Activated naive CD8-positive, alpha-beta T cell treated with anti-CD3 and anti-CD28 coated beads, Interleukin-2, amount 50 U/mL, for 16 hours (primary cell): ENCODE results near the gene GNAQ.

Source experiments
- DNase-seq: peaks from one replicate; pipeline ENCODE4 v3.0.0-alpha.2; 2020; ENCODE audit warnings: low read depth, low spot score

GNAQ gene

GRCh38 chr9:77844415-77844814 lies 187.2 kb downstream of the GNAQ start:
- no peak for DNase-seq

DNA sequence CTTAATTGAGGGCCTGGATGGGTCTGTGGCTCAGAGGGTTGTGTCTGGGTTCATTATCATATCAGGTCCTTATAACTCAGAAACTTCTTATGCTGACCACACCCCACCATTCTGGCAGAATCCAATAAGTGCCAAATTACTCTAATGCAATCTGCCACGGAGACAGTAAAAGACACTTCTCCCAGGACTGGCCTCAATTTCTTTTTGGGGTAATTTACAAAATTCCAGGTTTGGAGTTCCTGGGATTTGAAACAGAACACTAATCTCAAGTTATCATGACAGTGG lies 187.8 kb downstream of the GNAQ start:
- DNase-seq: no peak

DNA sequence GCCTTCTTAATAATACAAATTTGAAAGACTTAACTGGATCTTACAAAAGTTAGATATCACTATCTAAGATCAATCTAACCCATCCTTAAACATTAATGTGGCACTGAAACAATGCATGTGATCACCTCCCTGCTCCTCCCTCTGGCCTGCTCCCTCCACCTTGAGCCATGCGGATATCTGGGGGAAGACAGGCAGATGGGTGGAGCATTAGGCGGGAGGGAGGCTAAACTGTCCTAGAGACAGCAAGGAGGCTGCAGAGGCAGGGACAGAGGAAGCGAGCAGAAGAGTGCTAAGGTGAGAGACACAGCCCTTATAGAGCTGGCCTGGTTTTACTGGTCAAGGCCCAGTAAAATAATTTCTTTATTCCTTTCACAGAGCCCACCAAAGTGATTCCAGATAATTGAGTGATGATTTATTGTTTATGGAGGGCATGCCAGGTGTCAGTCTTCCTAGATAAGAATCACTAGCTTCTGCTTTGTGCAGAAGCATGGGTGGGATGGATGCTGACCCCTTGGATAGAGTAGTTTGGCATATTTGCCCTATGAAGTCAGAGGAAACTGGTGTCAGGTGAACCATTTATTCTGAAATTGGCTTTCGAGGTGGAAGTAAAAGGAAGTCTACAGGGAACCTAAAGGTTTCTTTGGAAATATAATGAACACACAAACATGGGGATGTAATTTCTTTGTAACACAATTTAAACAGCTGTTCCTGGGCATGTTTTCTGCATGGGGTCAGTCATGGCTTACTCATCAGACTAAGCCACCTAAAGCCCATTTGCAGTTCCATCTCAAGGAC lies 188.3 kb downstream of the GNAQ start:
- DNase-seq: no peak

- no peak for DNase-seq
Observed at GRCh38 chr9:77841739-77842386, 189.7 kb downstream of the GNAQ start.

DNA sequence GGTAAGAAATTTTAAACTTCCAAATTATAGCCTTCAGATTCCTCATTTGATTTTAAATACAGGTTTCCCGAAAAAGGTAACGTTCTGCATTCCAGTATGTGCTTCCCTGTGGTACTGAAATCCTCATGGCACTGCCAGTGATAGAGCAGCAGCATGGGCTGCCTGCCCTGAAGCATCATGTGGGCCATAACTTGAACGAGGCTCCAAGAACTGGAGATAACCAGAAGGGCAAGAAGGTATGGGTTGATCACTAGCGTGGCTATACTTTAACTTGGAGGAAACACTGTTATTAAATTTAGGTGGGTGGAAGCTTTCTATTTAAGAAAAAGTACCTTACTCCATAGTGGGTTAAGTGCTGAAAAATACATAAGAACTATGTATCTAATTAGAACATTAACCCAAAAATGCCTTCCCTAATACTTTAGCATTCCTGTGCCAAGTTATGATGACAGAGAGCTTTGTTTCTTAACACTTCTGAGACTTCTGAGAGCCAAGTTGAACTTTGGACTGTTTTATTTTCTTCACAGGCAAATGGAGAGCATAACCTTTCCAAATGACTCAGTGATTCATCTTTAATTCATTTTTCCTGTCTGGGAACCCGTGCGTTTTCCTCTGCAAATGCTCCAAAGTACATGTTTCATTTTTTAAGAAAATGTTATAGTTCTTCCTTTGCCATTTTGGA lies 192.0 kb downstream of the GNAQ start:
- no peak for DNase-seq

DNA sequence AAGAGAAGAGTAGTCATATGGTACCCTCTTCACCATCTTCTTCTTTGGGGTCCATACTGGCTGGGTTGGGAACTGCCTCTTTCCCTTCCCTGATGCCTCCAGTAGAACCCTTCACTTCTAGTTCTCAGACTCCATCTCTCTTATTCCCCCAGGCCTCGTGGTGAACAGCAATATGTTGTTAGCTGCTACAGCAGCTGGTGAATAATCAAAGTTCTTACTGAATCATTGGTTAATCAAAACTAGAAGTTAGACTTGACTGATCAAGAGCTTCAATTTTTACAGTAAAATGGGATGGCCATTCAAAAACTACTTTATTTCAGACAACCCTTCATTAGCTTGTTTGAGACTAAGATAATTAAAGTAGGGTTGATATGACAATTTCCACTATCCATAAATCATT lies 192.6 kb downstream of the GNAQ start:
- no peak for DNase-seq

DNA sequence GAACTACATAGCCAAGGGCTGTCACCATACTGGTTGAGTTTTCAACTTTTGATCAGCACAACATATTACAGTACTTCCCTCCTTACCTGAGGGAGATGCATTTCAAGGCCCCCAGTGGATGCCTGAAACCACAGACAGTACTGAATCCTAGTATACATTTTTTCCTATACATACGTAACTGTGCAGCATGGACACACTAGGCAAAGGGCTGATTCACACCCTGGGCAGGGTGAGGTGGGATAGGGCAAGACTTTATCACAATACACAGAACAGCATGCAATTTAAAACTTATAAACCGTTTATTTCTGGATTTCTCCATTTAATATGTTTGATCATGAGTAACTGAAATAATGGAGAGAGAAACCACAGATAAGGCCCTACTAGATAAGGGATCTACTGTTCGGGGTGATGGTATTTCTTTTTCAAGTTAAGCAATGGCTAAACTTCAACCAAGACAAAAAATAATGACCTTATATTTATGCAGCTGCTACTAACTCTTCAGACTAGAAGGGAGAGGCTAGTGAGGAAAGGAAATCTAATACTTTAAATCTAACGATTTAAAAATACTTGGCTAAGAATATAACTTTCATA lies 196.6 kb downstream of the GNAQ start:
- DNase-seq: no peak

- no peak for DNase-seq
Observed at GRCh38 chr9:77833561-77834429, 197.8 kb downstream of the GNAQ start.

DNA sequence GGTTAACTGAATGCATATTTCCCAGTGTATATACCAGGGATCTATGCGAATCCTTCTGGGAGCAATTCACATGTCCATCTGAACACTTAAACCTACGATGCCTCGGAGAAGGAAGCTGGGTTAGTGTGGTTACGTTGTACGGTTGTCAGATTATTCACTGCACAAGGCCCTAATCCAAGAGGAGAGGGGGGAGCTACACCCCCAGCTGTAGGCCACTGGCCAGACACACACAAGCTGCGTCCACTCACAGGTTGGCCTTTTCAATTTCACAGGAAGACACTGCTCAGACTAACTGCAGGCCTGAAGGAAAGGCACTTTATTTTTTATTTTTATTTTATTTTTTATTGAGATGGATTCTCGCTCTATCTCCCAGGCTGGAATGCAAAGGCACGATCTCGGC lies 199.0 kb downstream of the GNAQ start:
- no peak for DNase-seq

- no peak for DNase-seq
Observed at GRCh38 chr9:77831781-77832180, 199.8 kb downstream of the GNAQ start.

DNA sequence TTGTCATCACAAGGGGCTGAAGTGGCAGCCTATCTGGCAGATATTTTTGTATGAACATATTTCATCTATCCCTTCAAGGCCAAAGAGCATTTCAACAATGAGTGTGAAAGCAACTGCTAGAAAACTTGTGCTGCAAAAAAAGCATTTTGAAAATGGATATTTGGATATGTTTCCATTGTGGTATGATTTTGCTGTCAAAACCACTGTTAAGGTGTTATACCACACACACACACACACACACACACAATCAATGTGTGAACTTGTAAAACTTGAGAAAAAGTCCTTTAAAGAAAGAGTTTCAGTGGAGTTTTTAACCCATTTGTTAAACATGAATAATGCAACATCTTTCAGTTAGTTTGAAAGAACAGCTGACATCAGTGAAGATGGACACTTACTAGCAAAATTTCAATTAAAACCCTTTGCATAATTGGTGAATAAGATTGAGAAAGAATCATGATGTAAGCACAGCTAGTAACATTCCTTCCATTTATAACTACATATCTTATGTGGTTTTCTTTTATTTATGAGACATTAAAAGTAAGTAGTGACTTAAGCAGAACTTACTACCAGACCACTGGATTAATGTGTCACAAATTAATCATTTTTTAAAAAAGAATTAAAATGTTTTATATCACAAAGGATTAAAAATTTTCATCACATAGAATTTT lies 200.9 kb downstream of the GNAQ start:
- DNase-seq: no peak

GRCh38 chr9:77829420-77829819 lies 202.2 kb downstream of the GNAQ start:
- DNase-seq: no peak

DNA sequence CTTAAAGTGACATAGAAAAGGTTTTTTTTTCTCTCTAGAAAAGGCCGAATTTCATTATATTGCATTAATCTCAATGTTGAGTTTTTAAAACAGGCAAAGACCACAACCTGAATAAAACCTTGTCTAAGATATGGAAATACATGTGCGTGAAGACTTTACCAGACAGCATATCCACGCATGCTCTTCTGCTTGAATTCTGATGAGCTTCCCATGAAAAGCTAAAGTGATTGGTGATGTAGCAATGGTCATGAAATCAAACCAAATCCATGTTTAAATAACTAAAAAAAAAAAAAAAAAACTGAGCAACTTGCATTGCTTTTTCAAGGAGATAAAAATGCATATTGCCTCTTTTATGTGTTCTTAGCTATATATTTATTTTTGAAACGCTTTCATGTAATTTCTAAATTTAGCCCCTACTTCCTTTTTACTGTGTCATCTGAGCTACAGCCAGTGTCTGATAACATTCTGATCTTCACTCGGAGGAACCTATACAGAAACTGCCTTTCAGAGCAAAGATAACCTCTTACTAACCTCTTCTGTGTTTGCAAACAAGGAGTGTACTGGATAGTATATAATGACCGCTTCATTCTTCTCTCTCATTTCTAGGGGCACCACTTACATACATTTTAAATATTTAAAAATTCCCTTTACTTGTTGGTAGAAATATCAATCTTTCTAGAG lies 204.4 kb downstream of the GNAQ start:
- DNase-seq: no peak

DNA sequence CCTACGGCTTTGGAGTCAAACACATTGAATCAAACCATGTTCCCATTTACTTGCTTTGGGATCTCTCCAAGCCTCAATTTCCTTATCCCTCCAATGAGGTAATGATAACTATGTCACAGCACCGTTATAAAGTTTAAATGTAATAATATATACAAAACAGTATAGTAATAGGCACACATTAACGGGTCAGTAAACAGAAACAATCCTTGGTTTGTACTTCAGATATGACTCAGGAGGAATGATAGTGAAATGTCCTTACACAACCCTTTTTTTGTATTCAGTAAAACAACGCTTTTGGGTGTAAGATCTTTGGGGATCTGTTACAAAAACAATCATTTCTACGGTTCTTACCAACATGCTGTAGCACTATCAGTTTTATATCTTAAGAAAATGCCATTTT lies 205.0 kb downstream of the GNAQ start:
- no peak for DNase-seq

DNA sequence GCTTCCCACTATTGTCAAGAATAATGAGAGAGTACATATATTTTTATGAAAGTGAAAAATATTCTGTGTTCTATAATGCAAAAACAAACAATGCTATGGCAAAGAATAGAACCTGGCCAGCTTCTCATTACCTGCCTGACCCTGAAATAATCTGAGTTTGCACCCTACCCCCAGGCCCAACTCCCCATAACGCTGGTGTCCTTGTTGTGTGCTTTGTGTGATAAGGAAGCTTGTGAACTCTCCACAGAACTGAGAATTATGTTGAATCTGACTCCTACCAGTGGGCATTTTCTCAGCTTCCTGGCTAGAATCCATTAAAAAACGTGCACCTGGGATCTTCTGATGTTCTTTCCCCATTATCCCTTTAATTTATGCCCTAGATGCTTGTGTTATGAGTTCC lies 205.5 kb downstream of the GNAQ start:
- DNase-seq: no peak

DNA sequence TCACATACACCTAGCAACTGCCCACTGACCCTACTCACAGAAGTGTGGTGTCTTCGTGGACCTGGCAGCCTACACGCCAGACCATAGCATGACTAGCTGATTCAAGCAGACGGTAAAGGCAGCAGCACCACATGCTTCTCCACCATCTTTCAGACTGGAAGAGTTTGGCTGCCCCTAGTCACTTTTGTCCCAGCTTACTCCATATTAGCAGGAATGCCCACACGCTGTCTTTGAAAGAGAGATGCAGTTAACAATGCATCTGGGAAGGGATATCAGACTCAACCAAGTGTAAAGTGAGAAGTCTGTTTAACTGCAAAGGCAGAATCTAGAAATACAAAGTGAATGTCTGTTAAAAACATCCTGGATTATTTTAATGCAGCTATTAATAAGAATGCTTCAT lies 206.2 kb downstream of the GNAQ start:
- DNase-seq: no peak

GRCh38 chr9:77820293-77820954 lies 211.2 kb downstream of the GNAQ start:
- DNase-seq: no peak

- DNase-seq: no peak
Observed at GRCh38 chr9:77819657-77820056, 212.0 kb downstream of the GNAQ start.

- DNase-seq: no peak
Observed at GRCh38 chr9:77817590-77818311, 213.9 kb downstream of the GNAQ start.
